ENCODE results near the gene TFRC.
"Not testable (repeated sequence)": the region's sequence is repeated elsewhere in the genome, so short reads cannot be mapped to it uniquely, and the experiment has no call there.

The TFRC gene

GRCh38 chr3:196082619-196082971 lies 705 bp upstream of the TFRC start:
- DNase-seq = no peak

- DNase-seq = peak in 55 of 58 donors; percentile 6 to 74 (median 52)
Observed at GRCh38 chr3:196081002-196081833, 672 bp downstream of the TFRC start.

GRCh38 chr3:196080101-196080846 lies 1.6 kb downstream of the TFRC start:
- DNase-seq = not testable (repeated sequence)

GRCh38 chr3:196079682-196080081 lies 2.2 kb downstream of the TFRC start:
- DNase-seq = no peak

GRCh38 chr3:196075013-196075412 lies 6.9 kb downstream of the TFRC start:
- no peak for DNase-seq

- peak in 47 of 58 donors; percentile 1 to 68 (median 22) for DNase-seq
Observed at GRCh38 chr3:196073255-196073753, 8.6 kb downstream of the TFRC start.

GRCh38 chr3:196072313-196072712 lies 9.6 kb downstream of the TFRC start:
- no peak for DNase-seq

GRCh38 chr3:196068812-196069211 lies 13.1 kb downstream of the TFRC start:
- not testable (repeated sequence) for DNase-seq

- no peak for DNase-seq
Observed at GRCh38 chr3:196067439-196067838, 14.5 kb downstream of the TFRC start.

GRCh38 chr3:196063971-196064370 lies 17.9 kb downstream of the TFRC start:
- no peak for DNase-seq

GRCh38 chr3:196063456-196063855 lies 18.4 kb downstream of the TFRC start:
- no peak for DNase-seq

GRCh38 chr3:196063049-196063448 lies 18.8 kb downstream of the TFRC start:
- DNase-seq = no peak

GRCh38 chr3:196060834-196061233 lies 21.1 kb downstream of the TFRC start:
- DNase-seq = no peak

- no peak for DNase-seq
Observed at GRCh38 chr3:196057760-196058331, 24.0 kb downstream of the TFRC start.

- DNase-seq = not testable (repeated sequence)
Observed at GRCh38 chr3:196056371-196056770, 25.5 kb downstream of the TFRC start.

GRCh38 chr3:196055683-196056270 lies 26.1 kb downstream of the TFRC start:
- no peak for DNase-seq

- DNase-seq = no peak
Observed at GRCh38 chr3:196055240-196055639, 26.6 kb downstream of the TFRC start.

- no peak for DNase-seq
Observed at GRCh38 chr3:196054661-196055060, 27.2 kb downstream of the TFRC start.

- DNase-seq = no peak
Observed at GRCh38 chr3:196053487-196053886, 28.4 kb downstream of the TFRC start.

- peak in 5 of 58 donors; percentile 5 to 49 (median 12) for DNase-seq
Observed at GRCh38 chr3:196051282-196052076, 30.4 kb downstream of the TFRC start.

- no peak for DNase-seq
Observed at GRCh38 chr3:196050597-196050996, 31.3 kb downstream of the TFRC start.

All from anterior cingulate cortex (tissue), 58 donors.